Retina (tissue), 1 donor: ENCODE data around the gene LAYN.
A peak's percentile ranks its signal among the peaks of the same experiment; 100 is the strongest.

Source experiments
- DNase-seq: peaks from one replicate; pipeline ENCODE4 v3.0.0-alpha.2; 2016

LAYN gene

GRCh38 chr11:111540114-111540936 is at the start of gene LAYN:
LAYN (plus strand) TSS chr11:111540720; CDS start chr11:111540844, 124 bp downstream.
- peak; percentile 79 for DNase-seq

GRCh38 chr11:111494040-111494439 is 46.5 kb upstream of the LAYN start:
- no peak for DNase-seq

- DNase-seq, result no peak
Observed at GRCh38 chr11:111499483-111499882, 41.0 kb upstream of the LAYN start.

GRCh38 chr11:111500481-111500880 is 40.0 kb upstream of the LAYN start:
- no peak for DNase-seq

GRCh38 chr11:111502611-111503010 is 37.9 kb upstream of the LAYN start:
- DNase-seq, result no peak

GRCh38 chr11:111510311-111510710 is 30.2 kb upstream of the LAYN start:
- DNase-seq, result no peak

GRCh38 chr11:111512296-111513239 is 28.0 kb upstream of the LAYN start, which contains the start of gene BTG4:
BTG4 (minus strand) TSS chr11:111512386; CDS start chr11:111498776, 13,610 bp downstream.
- DNase-seq, result peak; percentile 80

GRCh38 chr11:111513240-111513605 is 27.3 kb upstream of the LAYN start:
- DNase-seq, result no peak

GRCh38 chr11:111514216-111515031 is 26.1 kb upstream of the LAYN start, which contains the start of gene HOATZ:
HOATZ (plus strand) TSS chr11:111514778; CDS start chr11:111514785, 7 bp downstream.
- DNase-seq, result peak; percentile 76

- DNase-seq, result no peak
Observed at GRCh38 chr11:111515591-111515990, 24.9 kb upstream of the LAYN start.

- no peak for DNase-seq
Observed at GRCh38 chr11:111518668-111519067, 21.9 kb upstream of the LAYN start.

GRCh38 chr11:111520560-111520959 is 20.0 kb upstream of the LAYN start:
- DNase-seq, result no peak

GRCh38 chr11:111521135-111521534 is 19.4 kb upstream of the LAYN start:
- no peak for DNase-seq

GRCh38 chr11:111522426-111522825 is 18.1 kb upstream of the LAYN start:
- DNase-seq, result no peak

- DNase-seq, result no peak
Observed at GRCh38 chr11:111523343-111523742, 17.2 kb upstream of the LAYN start.

- DNase-seq, result no peak
Observed at GRCh38 chr11:111524056-111524455, 16.5 kb upstream of the LAYN start.

GRCh38 chr11:111525456-111525855 is 15.1 kb upstream of the LAYN start:
- DNase-seq, result no peak

GRCh38 chr11:111526501-111526900 is 14.0 kb upstream of the LAYN start:
- no peak for DNase-seq

- DNase-seq, result no peak
Observed at GRCh38 chr11:111527279-111527678, 13.2 kb upstream of the LAYN start.

GRCh38 chr11:111528557-111528956 is 12.0 kb upstream of the LAYN start:
- DNase-seq, result no peak

- no peak for DNase-seq
Observed at GRCh38 chr11:111530091-111530490, 10.4 kb upstream of the LAYN start.

- no peak for DNase-seq
Observed at GRCh38 chr11:111531136-111531535, 9.4 kb upstream of the LAYN start.
